HUDEP-2 (cell line): ENCODE measurements around the gene LRRC25.
"Not testable (repeated sequence)": the region's sequence is repeated elsewhere in the genome, so short reads cannot be mapped to it uniquely, and the experiment has no call there.

Experiments
- DNase-seq, 76 experiments: peaks; one replicate each; lab custom pipeline; 2025; ENCODE audit not compliant: unreplicated experiment in 76 of 76; lab: John Stamatoyannopoulos, UW

LRRC25 gene

GRCh38 chr19:18412610-18413239, 15.3 kb upstream of the LRRC25 start:
- no peak for DNase-seq

- DNase-seq: peak in 43 of 76 experiments; percentile 19 to 72 (median 47)
These were observed 10.6 kb upstream of the LRRC25 start for GRCh38 chr19:18408053-18408476.

GRCh38 chr19:18406749-18407148, 9.3 kb upstream of the LRRC25 start:
- DNase-seq: no peak

GRCh38 chr19:18405754-18406153, 8.3 kb upstream of the LRRC25 start:
- not testable (repeated sequence) for DNase-seq

GRCh38 chr19:18402455-18403248, 5.2 kb upstream of the LRRC25 start:
- not testable (repeated sequence) for DNase-seq

- DNase-seq: peak in 71 of 76 experiments; percentile 28 to 89 (median 76)
These were observed 4.2 kb upstream of the LRRC25 start for GRCh38 chr19:18401580-18402112.

- DNase-seq: peak in 60 of 76 experiments; percentile 20 to 83 (median 66)
These were observed 1.6 kb upstream of the LRRC25 start for GRCh38 chr19:18399008-18399407.

GRCh38 chr19:18396471-18397241, 766 bp downstream of the LRRC25 start:
- DNase-seq: no peak

GRCh38 chr19:18393836-18394235, 3.6 kb downstream of the LRRC25 start:
- no peak for DNase-seq

GRCh38 chr19:18392926-18393325, 4.5 kb downstream of the LRRC25 start:
- DNase-seq: no peak

GRCh38 chr19:18392417-18392816, 5.0 kb downstream of the LRRC25 start:
- peak in 37 of 76 experiments; percentile 12 to 63 (median 41) for DNase-seq

GRCh38 chr19:18391509-18392075, 5.8 kb downstream of the LRRC25 start:
- no peak for DNase-seq

GRCh38 chr19:18390065-18390907, 7.1 kb downstream of the LRRC25 start:
- DNase-seq: peak in 16 of 76 experiments; percentile 14 to 92 (median 62)

GRCh38 chr19:18389726-18390064, 7.7 kb downstream of the LRRC25 start:
- peak in 4 of 76 experiments; percentile 50 to 85 (median 69) for DNase-seq

GRCh38 chr19:18388960-18389725, 8.3 kb downstream of the LRRC25 start:
- peak in 4 of 76 experiments; percentile 53 to 77 (median 63) for DNase-seq

GRCh38 chr19:18388100-18388959, 9.1 kb downstream of the LRRC25 start:
- peak in 71 of 76 experiments; percentile 36 to 95 (median 84) for DNase-seq

GRCh38 chr19:18386543-18387271, 10.7 kb downstream of the LRRC25 start:
- peak in 25 of 76 experiments; percentile 14 to 60 (median 34) for DNase-seq
